Hematopoietic multipotent progenitor cell (in vitro differentiated cells): ENCODE results near the gene FCAR. TPM values are rescaled to one million over a fixed set of nuclear protein-coding genes. Genes with fewer than 3 reads are reported as not detected.

Experiments used
- small RNA-seq: library from RNA; depleted of rRNA; stranded (forward); fragments of <200 nt; gene quantifications from one replicate; pipeline ENCODE3, GENCODE V24; 2012
- total RNA-seq: library from RNA; depleted of rRNA; stranded (reverse); fragments of >200 nt; gene quantifications from one replicate; pipeline ENCODE4 v1.2.3, GENCODE V29; 2012

FCAR gene
- total RNA-seq, 1 donor = 1.3 TPM

Small RNA genes within 50 kb of the gene (small RNA-seq; reads per million reads assigned to genes)
- 0.68 reads per million, percentile 7 among the genes with 10 or more reads in this experiment for gene RNU6-222P

Other genes with a start within 250 kb of the FCAR start
- gene LILRB1, start 243.8 kb upstream of the FCAR start, total RNA-seq = 1.1 TPM
- gene LILRB4, start 211.2 kb upstream of the FCAR start, total RNA-seq = 0.81 TPM
- gene KIR3DL3, start 149.8 kb upstream of the FCAR start, total RNA-seq = not detected
- under 0.01 TPM for gene KIR2DL3, start 135.7 kb upstream of the FCAR start, total RNA-seq
- gene KIR2DL1, start 104.4 kb upstream of the FCAR start, total RNA-seq = not detected
- under 0.01 TPM for gene KIR2DL4, start 70.6 kb upstream of the FCAR start, total RNA-seq
- gene KIR3DL1, start 57.8 kb upstream of the FCAR start, total RNA-seq = not detected
- gene KIR2DS4, start 41.6 kb upstream of the FCAR start, total RNA-seq = not detected
- gene KIR3DL2, start 23.8 kb upstream of the FCAR start, total RNA-seq = under 0.01 TPM
- 11.3 TPM for gene NCR1, start 31.9 kb downstream of the FCAR start, total RNA-seq
- gene NLRP7, start 73.3 kb downstream of the FCAR start, total RNA-seq = not detected
- gene NLRP2, start 92.1 kb downstream of the FCAR start, total RNA-seq = 4.0 TPM
- gene GP6, start 164.0 kb downstream of the FCAR start, total RNA-seq = 0.54 TPM
- 21.8 TPM for gene RDH13, start 188.9 kb downstream of the FCAR start, total RNA-seq
- gene EPS8L1, start 201.6 kb downstream of the FCAR start, total RNA-seq = 1.3 TPM
- 43.4 TPM for gene PPP1R12C, start 243.4 kb downstream of the FCAR start, total RNA-seq